Measurements from ENCODE around the gene EFHD2. TPM values are rescaled to one million over a fixed set of nuclear protein-coding genes. Genes with fewer than 3 reads are reported as not detected.
"Not testable (repeated sequence)": the region's sequence is repeated elsewhere in the genome, so short reads cannot be mapped to it uniquely, and the experiment has no call there.

EFHD2 gene
- total RNA-seq, 1 donor from 2014 or later, result 55.3 TPM

GRCh38 chr1:15459771-15460707, 50.4 kb downstream of the EFHD2 start:
- Mint-ChIP-seq H3K4me1 (no peaks in the 10 kb centered on the region), H3K27me3 (peaks cover 13% of the 10 kb centered on the region), H3K4me3 (no peak overlapping the region), H3K27ac (no peak overlapping the region), H3K36me3 (ENCODE audit: low read depth) (no peaks in the 10 kb centered on the region), H3K9me3 (no peaks in the 10 kb centered on the region)
- ChIA-PET CTCF (no interaction called here), POLR2A (no interaction called here)
- ATAC-seq (ENCODE audit: low read depth) (no peak), DNase-seq (no peak)
- intact Hi-C loops (cut with micrococcal nuclease), result no loop called here
- TF ChIP-seq CTCF (IDR thresholded peaks at IDR 0.05), result no peak

GRCh38 chr1:15460708-15461095, 51.0 kb downstream of the EFHD2 start:
- ChIA-PET CTCF (no interaction called here), POLR2A (no interaction called here)
- TF ChIP-seq CTCF (IDR thresholded peaks at IDR 0.05), result no peak
- H3K4me1 Mint-ChIP-seq, result no peaks in the 10 kb centered on the region
- no peaks in the 10 kb centered on the region for H3K9me3 Mint-ChIP-seq
- H3K27me3 Mint-ChIP-seq, result peaks cover 11% of the 10 kb centered on the region
- no peak overlapping the region for H3K27ac Mint-ChIP-seq
- ATAC-seq (ENCODE audit: low read depth), result no peak
- H3K4me3 Mint-ChIP-seq, result no peak overlapping the region
- intact Hi-C loops (cut with micrococcal nuclease), result no loop called here
- no peak for DNase-seq
- no peaks in the 10 kb centered on the region for H3K36me3 Mint-ChIP-seq (ENCODE audit: low read depth)

DNA sequence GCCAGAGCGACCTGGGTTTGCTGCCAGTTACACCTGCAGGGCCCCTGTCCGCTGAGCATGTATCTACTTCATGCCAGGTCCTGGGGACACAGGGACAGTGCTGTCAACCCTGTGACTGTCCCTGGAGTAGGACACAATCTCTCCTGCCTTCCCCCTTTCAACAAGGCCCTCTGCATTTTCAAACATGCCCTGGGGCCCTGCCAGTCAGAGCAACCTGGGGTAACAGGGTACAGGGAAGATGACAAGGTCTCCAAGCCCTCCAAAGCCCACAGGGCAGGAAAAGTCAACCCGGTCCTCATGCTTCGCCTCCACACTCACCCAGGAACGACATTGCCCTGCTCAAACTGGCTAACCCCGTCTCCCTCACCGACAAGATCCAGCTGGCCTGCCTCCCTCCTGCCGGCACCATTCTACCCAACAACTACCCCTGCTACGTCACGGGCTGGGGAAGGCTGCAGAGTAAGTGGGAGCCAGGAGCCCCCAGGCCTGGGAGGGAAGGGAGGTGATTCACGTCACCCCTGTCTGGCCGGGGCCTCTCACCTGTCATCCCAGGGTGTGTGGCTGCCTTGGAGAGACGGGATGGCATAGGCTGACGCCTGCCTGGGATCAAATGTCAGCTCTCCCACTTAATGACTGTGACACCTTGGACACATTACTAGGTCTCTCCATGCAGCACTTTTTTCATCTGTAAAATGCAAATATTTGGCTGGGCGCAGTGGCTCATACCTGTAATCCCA, 53.5 kb downstream of the EFHD2 start:
- H3K36me3 Mint-ChIP-seq (ENCODE audit: low read depth); intact Hi-C loops (cut with micrococcal nuclease); CTCF ChIA-PET; H3K27ac Mint-ChIP-seq; POLR2A ChIA-PET; H3K27me3 Mint-ChIP-seq; ATAC-seq (ENCODE audit: low read depth); DNase-seq; H3K4me3 Mint-ChIP-seq; H3K9me3 Mint-ChIP-seq; H3K4me1 Mint-ChIP-seq: not testable (repeated sequence)

- H3K27ac Mint-ChIP-seq; POLR2A ChIA-PET; ATAC-seq (ENCODE audit: low read depth); CTCF ChIA-PET; H3K4me1 Mint-ChIP-seq; intact Hi-C loops (cut with micrococcal nuclease); H3K4me3 Mint-ChIP-seq; H3K9me3 Mint-ChIP-seq; H3K36me3 Mint-ChIP-seq (ENCODE audit: low read depth); DNase-seq: not testable (repeated sequence)
- H3K27me3 Mint-ChIP-seq, result peaks cover 10% of the 10 kb centered on the region
These were observed 54.2 kb downstream of the EFHD2 start for GRCh38 chr1:15463926-15464322.

- Mint-ChIP-seq H3K27me3 (peaks cover 13% of the 10 kb centered on the region), H3K36me3 (ENCODE audit: low read depth) (no peaks in the 10 kb centered on the region), H3K9me3 (no peaks in the 10 kb centered on the region), H3K4me1 (no peaks in the 10 kb centered on the region), H3K4me3 (no peak overlapping the region), H3K27ac (no peak overlapping the region)
- intact Hi-C loops (cut with micrococcal nuclease), result no loop called here
- ChIA-PET CTCF (no interaction called here), POLR2A (no interaction called here)
- no peak for TF ChIP-seq CTCF (IDR thresholded peaks at IDR 0.05)
- ATAC-seq (ENCODE audit: low read depth), result no peak
- DNase-seq, result no peak
These were observed 56.0 kb downstream of the EFHD2 start for GRCh38 chr1:15465674-15466073.

GRCh38 chr1:15466955-15467625, 57.4 kb downstream of the EFHD2 start:
- H3K4me3 Mint-ChIP-seq; H3K4me1 Mint-ChIP-seq; intact Hi-C loops (cut with micrococcal nuclease); CTCF ChIA-PET; H3K9me3 Mint-ChIP-seq; POLR2A ChIA-PET; DNase-seq; ATAC-seq (ENCODE audit: low read depth); H3K36me3 Mint-ChIP-seq (ENCODE audit: low read depth); H3K27ac Mint-ChIP-seq: not testable (repeated sequence)
- H3K27me3 Mint-ChIP-seq, result peaks cover 13% of the 10 kb centered on the region

Data from activated B cell treated with CpG ODN at 0.5 μM for 24 hours (primary cell).